Measurements from ENCODE around the gene PDE7B. TPM values are rescaled to one million over a fixed set of nuclear protein-coding genes. Genes with fewer than 3 reads are reported as not detected.

The PDE7B gene
- total RNA-seq, 1 experiment from 2014 or later: 0.03 TPM

DNA sequence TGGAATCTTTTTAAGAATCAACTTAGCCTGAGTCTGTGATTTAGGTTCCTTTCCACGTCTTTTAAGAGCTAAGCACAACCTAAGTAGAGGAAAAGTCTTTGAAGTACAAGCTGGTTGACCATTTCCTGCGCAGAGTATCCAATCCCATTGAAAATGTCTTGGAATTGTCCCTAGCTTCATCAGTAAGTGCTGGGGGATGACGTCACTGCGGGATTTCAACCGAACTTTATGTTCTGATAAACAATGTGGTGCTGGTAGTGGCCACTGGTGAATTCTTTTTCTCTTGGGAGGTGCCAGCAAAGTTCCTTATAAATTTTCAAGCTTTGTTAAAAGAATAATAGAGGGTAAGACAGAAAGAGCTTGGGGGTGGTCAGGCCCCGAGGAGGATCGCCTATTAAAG, 69.2 kb downstream of the PDE7B start:
- BruUV-seq (replicated peaks): no TSS peak
- Histone ChIP-seq H3K27ac (ENCODE audit: low read length) (no peak overlapping the region), H3K4me1 (ENCODE audit: control insufficient read depth, insufficient read depth, low read length) (0 out of 2 replicates have a peak, but pooled peaks cover 5% of the 10 kb centered on the region), H3K36me3 (ENCODE audit: control insufficient read depth, insufficient read depth, low read length) (no peaks in the 10 kb centered on the region), H3K4me3 (ENCODE audit: low read depth in 2 of 2, low read length in 2 of 2) (no peak overlapping the region), H3K9me3 (ENCODE audit: control insufficient read depth, insufficient read depth, low read depth, low read length) (no peaks in the 10 kb centered on the region; the same call in 1 of the 2 replicates), H3K27me3 (ENCODE audit: control insufficient read depth, insufficient read depth, low read length) (no peaks in the 10 kb centered on the region)
- in situ Hi-C loops (cut with HindIII; ENCODE audit: low pct_unique_long_range_greater_than_20kb, low sequenced_read_pairs) (no loop called here), intact Hi-C loops (cut with micrococcal nuclease; ENCODE audit: unreplicated experiment) (no loop called here)
- TF ChIP-seq, protein P1, sequence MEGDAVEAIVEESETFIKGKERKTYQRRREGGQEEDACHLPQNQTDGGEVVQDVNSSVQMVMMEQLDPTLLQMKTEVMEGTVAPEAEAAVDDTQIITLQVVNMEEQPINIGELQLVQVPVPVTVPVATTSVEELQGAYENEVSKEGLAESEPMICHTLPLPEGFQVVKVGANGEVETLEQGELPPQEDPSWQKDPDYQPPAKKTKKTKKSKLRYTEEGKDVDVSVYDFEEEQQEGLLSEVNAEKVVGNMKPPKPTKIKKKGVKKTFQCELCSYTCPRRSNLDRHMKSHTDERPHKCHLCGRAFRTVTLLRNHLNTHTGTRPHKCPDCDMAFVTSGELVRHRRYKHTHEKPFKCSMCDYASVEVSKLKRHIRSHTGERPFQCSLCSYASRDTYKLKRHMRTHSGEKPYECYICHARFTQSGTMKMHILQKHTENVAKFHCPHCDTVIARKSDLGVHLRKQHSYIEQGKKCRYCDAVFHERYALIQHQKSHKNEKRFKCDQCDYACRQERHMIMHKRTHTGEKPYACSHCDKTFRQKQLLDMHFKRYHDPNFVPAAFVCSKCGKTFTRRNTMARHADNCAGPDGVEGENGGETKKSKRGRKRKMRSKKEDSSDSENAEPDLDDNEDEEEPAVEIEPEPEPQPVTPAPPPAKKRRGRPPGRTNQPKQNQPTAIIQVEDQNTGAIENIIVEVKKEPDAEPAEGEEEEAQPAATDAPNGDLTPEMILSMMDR (IDR thresholded peaks at IDR 0.05): no peak
- TF ChIP-seq POLR2AphosphoS5 (IDR thresholded peaks at IDR 0.05; ENCODE audit: low read depth, low read length) (no peak), SIN3A (IDR thresholded peaks at IDR 0.05; ENCODE audit: borderline replicate concordance, insufficient read depth, low read depth, low read length) (no peak), TCF7L2 (IDR thresholded peaks at IDR 0.05; ENCODE audit: low read depth, low read length) (no peak)
- TF ChIP-seq, protein P2, sequence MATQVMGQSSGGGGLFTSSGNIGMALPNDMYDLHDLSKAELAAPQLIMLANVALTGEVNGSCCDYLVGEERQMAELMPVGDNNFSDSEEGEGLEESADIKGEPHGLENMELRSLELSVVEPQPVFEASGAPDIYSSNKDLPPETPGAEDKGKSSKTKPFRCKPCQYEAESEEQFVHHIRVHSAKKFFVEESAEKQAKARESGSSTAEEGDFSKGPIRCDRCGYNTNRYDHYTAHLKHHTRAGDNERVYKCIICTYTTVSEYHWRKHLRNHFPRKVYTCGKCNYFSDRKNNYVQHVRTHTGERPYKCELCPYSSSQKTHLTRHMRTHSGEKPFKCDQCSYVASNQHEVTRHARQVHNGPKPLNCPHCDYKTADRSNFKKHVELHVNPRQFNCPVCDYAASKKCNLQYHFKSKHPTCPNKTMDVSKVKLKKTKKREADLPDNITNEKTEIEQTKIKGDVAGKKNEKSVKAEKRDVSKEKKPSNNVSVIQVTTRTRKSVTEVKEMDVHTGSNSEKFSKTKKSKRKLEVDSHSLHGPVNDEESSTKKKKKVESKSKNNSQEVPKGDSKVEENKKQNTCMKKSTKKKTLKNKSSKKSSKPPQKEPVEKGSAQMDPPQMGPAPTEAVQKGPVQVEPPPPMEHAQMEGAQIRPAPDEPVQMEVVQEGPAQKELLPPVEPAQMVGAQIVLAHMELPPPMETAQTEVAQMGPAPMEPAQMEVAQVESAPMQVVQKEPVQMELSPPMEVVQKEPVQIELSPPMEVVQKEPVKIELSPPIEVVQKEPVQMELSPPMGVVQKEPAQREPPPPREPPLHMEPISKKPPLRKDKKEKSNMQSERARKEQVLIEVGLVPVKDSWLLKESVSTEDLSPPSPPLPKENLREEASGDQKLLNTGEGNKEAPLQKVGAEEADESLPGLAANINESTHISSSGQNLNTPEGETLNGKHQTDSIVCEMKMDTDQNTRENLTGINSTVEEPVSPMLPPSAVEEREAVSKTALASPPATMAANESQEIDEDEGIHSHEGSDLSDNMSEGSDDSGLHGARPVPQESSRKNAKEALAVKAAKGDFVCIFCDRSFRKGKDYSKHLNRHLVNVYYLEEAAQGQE (IDR thresholded peaks at IDR 0.05; ENCODE audit: insufficient read depth in 1 of 2, low read depth in 2 of 2, low read length in 1 of 2): no peak
- ChIA-PET CTCF (no interaction called here), POLR2A (no interaction called here)
- DNase-seq (ENCODE audit: low read depth, low spot score) (no peak), ATAC-seq (no peak)

DNA sequence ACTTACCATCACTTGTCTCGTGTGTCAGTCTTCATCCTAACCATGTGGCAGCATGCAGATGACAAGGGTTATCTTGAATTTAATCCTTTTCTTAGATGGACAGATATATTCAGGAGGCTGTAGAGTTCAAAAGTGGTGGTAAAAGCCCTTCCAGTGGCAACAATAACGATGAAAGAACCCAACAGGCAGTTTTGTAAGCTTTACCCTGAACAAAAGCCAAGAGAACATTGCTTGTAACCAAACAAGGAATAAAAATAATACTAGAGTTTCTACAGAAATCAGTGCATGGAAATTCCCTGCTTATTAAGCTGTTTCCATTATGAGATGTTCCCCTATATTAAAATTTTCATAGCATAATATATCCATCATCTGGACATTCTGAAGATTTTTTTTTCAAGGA, 69.7 kb downstream of the PDE7B start:
- no peak for TF ChIP-seq POLR2AphosphoS5 (IDR thresholded peaks at IDR 0.05; ENCODE audit: low read depth, low read length)
- TF ChIP-seq, protein P1 (IDR thresholded peaks at IDR 0.05): no peak
- Histone ChIP-seq H3K4me3 (ENCODE audit: low read depth in 2 of 2, low read length in 2 of 2) (no peak overlapping the region), H3K27me3 (ENCODE audit: control insufficient read depth, insufficient read depth, low read length) (no peaks in the 10 kb centered on the region), H3K9me3 (ENCODE audit: control insufficient read depth, insufficient read depth, low read depth, low read length) (no peaks in the 10 kb centered on the region; the same call in 1 of the 2 replicates), H3K4me1 (ENCODE audit: control insufficient read depth, insufficient read depth, low read length) (0 out of 2 replicates have a peak, but pooled peaks cover 5% of the 10 kb centered on the region), H3K36me3 (ENCODE audit: control insufficient read depth, insufficient read depth, low read length) (no peaks in the 10 kb centered on the region), H3K27ac (ENCODE audit: low read length) (no peak overlapping the region)
- DNase-seq (ENCODE audit: low read depth, low spot score): no peak
- intact Hi-C loops (cut with micrococcal nuclease; ENCODE audit: unreplicated experiment): no loop called here
- POLR2A ChIA-PET: no interaction called here
- no TSS peak for BruUV-seq (replicated peaks)
- ATAC-seq: no peak
- in situ Hi-C loops (cut with HindIII; ENCODE audit: low pct_unique_long_range_greater_than_20kb, low sequenced_read_pairs): no loop called here
- CTCF ChIA-PET: interaction anchor here (0.7 kb wide), 1 partner anchor 20 kb away, joined by 4 read pairs; no protein-coding TSS in a partner anchor

Data from Panc1 (cell line).